HG03135 (cell line): ENCODE data around the gene PCID2.
"Not testable (repeated sequence)": the region's sequence is repeated elsewhere in the genome, so short reads cannot be mapped to it uniquely, and the experiment has no call there.

ENCODE experiments used
- ATAC-seq: cut with Tn5 transposase; IDR thresholded peaks from one replicate; pipeline ENCODE4 v1.9.1; 2021; ENCODE audit warnings: mild to moderate bottlenecking, moderate library complexity; ENCODE audit not compliant: unreplicated experiment

Gene PCID2

DNA sequence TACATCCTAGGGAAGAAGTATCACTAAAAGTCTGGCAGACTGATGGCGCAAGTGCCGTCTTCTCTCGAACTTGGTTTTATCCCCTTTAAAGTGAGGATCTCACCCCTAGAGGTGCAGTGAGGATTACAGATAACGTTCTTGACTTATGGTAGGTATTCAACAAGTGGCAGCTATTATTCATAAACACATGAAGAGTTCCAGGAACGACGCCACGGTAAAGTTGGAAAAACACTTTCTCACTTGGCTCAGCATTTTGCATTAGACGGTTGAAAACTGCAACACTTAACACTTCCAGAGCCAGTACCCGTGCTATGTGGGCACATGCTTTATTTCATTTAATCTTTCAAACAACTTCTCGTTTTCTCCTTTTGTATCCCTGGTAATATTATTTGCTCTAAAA is 41.3 kb downstream of the PCID2 start:
- no peak for ATAC-seq

DNA sequence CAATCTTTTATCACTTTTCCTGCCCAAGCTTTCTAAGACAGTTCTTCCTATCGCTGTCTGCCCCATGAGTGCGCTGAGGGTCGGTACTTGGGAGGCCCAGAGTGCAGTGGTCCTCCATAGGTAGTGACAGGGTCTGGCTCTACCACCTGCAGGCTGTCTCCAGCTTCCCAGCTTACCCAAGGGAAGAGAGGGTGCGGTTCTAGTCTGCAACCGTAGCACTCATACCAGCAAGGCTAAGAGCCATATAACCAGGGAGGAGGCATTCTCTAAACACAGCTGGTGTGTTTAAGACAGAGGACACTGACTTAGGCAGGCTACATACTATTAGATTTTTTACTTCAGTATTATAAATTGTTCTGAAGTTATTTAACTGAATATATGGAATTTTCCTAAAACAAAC is 41.8 kb downstream of the PCID2 start:
- ATAC-seq: no peak

DNA sequence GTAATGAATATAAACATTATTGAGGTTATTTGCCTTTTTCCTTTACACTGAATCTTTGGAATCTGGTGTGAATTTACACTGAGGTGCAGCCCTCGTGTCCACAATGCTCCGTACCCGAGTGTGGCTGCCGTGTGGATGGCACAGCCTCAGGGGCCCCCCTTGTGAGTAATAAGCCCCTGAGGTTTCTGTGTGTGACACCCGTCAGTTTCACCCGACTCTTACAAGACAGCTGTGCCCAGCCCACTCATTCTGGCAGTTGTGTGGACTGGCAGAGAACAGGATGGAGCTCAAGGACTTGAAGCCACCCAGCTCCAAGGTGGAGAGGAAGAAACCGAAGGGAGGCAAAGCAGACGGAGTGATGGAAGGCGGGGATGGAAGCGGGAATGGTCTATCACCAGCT is 42.2 kb downstream of the PCID2 start:
- no peak for ATAC-seq

DNA sequence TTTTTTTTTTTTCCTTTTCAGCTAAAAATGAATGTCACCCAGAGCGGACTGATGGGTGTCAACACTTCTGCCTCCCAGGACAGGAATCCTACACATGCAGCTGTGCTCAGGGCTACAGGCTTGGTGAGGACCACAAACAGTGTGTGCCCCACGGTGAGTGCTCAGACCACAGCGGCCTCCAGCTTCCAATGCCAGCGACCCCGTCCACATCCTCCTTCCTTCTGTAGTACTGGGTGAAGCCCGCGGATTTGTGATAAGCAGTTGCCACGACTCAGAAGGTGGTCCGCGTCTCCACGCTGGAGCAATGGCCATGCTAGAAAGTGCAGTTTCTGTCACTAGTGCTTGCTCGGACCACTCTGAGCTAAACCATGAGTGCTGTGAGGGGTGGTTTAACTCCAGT is 44.0 kb downstream of the PCID2 start:
- ATAC-seq: no peak

DNA sequence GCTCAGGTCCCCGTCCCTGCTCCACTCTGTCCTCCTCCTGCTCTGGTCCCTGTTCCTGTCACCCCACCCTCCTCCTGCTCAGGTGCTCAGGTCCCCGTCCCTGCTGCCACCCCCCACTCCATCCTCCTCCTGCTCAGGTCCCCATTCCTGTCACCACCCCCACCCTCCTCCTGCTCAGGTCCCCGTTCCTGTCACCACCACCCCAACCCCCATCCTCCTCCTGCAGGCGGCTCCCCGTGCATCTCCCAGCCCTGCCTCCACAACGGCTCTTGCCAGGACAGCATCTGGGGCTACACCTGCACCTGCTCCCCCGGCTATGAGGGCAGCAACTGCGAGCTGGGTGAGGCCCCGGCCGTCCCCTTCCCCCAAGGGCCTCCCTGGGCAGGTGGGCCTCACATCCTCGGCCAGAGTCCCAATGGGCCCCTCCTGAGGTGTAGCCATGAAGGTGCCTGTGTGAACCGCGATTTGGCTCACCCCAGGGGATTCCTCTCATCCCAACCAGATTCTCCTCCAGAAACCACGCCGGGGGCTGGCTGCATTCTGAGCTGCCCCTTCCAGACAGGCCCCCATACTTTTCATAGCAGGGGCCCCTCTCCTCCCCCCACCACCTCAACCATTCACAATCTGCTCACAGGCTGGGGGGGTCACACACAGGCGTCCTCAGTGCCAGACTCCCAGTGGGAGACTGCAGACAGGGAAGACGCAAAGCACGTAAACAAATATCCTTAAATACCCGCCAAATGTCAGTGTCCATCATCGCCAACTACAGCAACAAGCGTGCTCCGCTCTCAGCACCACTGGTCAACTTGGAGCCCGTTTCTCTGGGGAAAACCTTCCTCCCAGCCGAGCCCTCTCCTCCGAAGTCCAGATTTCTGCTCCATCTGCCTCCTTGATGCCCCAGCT is 45.4 kb downstream of the PCID2 start:
- no peak for ATAC-seq

DNA sequence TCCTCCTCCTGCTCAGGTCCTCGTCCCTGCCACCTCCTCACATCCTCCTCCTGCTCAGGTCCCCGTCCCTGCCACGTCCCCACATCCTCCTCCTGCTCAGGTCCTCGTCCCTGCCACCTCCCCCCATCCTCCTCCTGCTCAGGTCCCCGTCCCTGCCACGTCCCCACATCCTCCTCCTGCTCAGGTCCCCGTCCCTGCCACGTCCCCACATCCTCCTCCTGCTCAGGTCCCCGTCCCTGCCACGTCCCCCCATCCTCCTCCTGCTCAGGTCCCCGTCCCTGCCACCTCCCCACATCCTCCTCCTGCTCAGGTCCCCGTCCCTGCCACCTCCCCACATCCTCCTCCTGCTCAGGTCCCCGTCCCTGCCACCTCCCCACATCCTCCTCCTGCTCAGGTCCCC is 46.5 kb downstream of the PCID2 start:
- not testable (repeated sequence) for ATAC-seq

DNA sequence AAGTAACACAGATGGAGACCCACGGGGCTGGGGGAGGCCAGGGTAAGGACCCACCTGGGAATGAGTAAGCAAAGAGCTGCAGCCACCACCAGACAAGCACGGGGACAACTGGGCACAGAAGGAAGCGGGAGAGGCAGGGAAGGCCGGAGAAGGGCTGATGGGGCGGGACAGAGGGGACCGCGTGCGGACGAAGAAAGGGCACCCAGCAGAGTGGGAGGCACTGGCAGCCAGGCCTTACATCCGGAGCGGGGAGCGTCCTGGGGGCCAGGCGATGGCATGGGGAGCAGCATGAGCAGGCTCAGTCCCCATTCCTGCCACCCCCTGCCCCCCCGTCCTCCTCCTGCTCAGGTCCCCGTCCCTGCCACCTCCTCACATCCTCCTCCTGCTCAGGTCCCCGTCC is 47.0 kb downstream of the PCID2 start:
- ATAC-seq: no peak

DNA sequence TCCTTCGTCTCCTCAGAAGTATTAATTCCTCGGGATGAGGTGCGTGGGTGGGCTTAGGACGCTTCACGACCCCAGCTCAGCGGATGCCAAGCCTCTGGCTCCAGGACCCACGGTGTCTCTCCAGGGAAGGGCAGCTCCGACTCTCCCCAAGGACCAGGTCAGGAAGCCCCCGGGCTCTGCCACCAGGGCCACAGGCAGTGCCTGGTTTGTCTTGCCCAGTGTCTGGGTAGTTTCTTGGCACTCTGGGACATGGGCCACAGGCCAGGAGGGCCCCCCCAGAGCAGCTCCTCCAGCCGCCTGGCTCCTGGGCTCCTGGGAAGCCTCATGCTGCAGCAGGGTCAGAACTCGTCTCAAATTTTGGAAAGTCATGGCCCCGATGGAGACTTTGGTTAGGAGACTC is 47.5 kb downstream of the PCID2 start:
- no peak for ATAC-seq

DNA sequence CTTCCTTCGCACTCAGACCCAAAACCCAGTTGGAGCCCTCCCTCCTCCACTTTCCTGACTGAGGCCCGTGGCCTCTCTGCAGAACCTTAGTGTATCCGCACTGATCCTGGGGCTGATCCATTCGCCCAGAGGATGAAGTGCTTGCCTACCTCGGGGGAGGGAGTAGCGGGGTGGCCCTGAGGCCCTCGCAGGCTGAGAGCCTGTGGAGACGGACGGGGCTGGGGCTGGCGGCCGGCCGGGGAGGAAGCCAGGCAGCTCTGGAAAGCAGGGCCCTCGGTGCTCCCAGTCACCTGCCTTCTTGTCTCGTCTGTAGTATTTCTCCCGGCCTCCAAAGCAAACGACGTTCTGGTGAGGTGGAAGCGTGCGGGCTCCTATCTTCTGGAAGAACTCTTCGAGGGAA is 48.8 kb downstream of the PCID2 start:
- no peak for ATAC-seq

DNA sequence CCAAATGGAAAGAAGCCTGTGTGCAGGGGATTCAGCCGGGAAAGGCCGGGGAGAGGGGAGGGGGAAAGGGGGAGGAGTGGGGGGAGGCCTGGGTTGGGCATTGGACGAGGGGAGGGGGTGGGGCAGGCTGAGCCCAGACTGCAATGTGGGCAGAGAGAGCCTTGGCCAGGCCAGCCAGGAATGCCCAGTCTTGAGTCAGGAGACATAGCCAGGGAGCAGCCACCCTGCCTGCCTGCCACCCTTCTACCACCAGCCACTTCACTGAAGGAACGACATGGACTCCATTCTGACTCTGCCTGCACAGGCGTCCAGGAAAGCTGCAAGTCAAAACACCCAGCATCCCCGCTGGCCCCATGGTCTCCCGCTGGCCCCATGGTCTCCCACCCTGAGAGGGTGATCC is 49.5 kb downstream of the PCID2 start:
- ATAC-seq: no peak

DNA sequence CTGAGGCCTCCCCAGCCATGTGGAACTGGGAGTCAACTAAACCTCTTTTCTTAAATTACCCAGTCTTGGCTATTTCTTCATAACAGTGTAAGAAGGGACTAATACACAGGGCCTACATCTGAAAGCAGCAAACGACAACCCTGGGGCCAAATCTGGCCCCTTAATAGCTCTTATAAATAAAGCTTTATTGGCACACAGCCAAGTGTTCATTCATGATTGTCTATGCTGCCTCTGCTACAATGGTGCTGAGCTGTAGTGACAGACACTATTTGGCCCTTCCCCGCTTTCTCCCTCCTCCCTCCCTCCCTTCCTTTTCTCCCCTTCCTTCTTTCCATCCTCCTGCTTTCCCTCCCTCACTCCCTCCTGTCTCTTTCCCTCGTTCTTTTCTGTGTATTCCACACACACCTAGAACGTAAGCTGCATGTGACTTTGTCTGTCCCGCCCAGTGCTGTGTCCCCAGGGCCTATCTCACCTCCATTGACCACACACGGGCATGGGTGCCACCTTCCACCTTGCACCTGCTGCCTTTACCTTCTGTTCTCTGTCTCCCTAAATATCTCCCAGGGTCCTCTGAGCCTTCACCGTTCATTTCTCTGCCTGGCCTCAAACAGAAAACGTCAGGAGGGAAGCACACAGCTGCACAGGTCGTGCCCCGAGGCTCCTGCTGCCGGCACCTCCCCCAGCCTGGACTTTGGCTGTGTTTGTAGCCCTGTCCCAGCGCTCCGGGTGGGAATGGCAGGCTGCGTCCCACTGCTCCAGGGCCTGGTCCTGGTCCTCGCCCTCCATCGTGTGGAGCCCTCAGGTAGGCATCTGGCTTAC is 50.3 kb downstream of the PCID2 start, which contains the start of gene PROZ:
Gene PROZ (plus strand): TSS at position 720 of the 819 bp plus-strand sequence. CDS start 13 bp downstream, at position 733.
- ATAC-seq: no peak

DNA sequence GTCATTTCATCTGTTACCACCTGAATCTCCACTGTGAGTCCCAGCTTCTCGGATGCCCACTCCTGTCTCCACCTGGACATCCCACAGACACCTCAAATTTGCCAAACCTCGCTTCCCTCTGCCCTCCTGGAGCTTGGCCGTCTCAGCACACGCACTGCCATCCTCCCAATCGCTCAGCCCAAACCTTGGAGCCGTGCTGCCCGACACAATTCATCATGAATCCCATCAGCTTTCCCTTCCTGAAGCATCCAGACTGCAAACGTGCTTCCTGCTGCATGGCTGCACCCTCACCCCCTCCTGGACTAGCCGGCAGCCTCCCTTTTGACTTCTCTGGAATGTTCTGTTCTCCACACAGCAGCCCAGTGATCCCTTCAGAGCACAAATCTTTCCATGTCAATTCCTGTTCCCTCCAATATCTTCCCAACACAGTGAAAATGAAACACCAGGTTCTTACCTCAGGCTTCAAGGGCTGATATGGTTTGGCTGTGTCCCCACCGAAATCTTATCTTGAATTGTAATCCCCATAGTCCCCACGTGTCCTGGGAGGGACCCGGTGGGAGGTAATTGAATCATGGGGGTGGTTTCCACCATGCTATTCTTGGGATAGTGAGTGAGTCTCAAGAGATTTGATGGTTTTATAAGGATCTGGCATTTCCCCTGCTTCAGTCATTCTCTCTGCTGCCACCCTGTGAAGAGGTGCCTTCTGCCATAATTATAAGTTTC is 51.1 kb downstream of the PCID2 start:
- no peak for ATAC-seq

DNA sequence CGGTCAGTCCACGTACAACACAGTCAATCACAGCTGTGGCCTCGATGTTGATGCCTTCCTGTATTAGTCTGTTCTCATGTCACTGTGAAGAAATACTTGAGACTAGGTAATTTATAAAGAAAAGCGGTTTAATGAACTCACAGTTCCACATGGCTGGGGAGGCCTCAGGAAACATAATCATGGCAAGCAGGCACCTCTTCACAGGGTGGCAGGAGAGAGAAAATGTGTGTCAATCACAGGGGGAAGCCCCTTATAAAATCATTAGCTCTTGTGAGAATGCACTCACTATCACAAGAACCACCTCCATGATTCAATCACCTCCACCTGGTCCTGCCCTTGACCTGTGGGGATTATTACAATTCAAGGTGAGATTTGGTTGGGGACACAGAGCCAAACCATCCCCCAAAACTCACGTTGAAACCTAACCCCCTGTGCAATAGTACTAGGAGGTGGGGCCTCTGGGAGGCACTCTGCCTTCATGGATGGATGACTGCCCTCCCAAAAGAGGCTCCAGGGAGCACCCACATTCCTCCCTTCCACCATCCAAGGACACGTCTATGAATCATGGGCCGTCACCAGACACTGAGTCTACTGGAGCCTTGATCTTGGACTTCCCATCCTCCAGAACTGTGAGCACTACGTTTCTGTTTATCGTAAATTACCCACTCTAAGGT is 52.4 kb downstream of the PCID2 start:
- no peak for ATAC-seq

DNA sequence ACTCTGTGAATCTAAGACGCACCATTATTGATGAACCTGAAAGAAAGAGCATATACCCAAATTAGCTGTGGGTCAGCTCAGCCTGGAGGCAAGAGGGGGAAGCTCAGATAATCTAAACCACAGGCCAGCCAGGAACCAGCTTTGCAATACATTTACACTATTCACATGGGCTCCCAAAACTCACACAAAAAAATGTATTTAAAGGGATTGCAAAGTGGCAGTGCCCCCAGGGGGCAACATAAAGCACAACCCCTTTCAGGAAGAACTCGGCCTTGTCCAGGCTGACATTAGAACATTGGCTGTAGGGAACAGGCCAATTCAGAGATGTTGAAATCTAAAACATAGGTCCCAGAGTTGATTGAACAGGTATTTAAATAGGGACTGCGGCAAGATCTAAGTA is 53.3 kb downstream of the PCID2 start:
- no peak for ATAC-seq

DNA sequence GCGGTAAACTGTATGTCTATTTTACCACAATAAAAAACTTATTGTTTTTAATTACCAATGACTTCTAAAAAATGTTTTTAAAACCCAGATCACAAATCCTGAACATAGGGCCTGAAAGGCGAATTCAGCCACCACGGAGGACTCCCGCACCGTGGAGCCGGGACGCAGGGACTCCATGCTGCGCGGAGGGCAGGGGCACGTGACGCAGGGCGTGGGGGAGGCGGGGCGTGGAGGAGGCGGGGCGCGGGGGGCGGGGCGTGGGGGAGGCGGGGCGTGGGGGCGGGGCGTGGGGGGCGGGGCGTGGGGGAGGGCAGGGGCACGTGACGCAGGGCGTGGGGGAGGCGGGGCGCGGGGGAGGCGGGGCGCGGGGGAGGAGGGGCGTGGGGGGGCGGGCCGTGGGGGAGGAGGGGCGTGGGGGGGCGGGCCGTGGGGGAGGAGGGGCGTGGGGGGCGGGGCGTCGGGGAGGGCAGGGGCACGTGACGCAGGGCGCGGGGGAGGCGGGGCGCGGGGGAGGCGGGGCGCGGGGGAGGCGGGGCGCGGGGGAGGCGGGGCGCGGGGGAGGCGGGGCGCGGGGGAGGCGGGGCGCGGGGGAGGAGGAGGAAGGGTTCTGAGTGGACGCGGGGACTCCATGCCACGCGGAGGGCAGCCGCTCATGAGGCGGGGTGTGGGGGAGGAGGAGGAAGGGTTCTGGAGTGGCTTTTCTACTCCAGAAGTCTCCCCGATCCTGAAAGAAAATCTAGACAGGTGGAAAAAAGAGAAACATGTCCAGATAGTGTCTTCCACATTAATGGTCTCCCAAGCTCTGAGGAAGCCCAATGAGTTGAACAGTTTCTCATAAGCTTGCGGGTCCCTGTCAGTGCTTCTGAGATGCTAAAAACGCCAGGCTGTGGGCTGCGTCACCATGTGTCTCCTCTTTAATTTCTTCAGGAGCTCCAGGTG is 54.4 kb downstream of the PCID2 start:
- peak; percentile 40 for ATAC-seq

DNA sequence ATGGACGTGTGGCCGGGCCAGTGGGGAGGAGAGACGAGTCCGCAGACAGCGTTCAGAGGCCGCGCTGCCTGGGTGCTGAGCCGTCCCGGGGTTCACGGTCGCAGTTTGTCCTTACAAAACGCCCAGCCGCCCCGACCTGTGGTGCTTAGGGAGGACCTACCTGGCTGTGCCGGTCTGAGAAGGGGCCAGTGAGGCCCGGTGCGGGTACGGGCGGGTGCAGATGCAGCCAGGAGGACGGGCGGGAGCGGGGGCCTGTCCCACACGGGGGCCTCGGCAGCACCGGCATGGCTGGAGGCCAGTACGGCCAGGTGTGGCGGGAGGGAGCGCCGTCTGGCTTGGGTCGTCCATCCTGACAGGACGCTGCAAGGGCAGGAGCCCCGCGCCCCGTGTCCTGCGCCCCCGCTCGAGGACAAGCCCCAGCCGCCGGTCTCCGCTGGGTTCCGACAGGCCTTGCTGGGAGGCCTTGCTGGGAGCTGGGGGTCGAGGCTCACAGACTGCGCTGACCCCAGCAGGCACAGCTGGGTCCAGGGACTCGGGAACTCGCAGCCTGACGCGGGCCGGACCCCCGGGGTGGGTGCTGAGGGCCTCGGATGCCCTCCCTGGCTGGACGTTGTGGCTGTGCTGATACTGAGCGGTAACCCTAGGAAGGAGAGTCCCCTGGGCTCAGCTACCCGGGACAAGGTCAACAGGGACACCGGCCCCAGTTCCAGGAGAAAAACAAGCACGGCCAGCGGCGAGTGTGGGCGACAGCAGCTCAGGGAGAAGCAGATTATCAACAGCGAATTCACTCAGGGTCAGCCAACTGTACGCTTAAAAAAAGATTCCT is 55.3 kb downstream of the PCID2 start:
- peak; percentile 33 for ATAC-seq

DNA sequence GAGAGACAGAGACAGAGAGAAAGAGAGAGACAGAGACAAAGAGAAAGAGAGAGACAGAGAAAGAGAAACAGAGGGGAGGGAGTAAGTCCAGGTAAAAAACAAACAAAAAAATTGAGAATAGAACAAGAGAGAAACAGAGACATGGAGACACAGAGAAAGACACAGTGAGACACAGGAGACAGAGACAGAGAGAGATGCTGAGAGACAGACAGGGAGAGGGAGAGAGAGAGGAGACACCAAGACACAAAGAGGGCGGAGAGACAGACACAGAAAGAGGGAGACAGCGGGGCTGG is 55.8 kb downstream of the PCID2 start:
- ATAC-seq: no peak

DNA sequence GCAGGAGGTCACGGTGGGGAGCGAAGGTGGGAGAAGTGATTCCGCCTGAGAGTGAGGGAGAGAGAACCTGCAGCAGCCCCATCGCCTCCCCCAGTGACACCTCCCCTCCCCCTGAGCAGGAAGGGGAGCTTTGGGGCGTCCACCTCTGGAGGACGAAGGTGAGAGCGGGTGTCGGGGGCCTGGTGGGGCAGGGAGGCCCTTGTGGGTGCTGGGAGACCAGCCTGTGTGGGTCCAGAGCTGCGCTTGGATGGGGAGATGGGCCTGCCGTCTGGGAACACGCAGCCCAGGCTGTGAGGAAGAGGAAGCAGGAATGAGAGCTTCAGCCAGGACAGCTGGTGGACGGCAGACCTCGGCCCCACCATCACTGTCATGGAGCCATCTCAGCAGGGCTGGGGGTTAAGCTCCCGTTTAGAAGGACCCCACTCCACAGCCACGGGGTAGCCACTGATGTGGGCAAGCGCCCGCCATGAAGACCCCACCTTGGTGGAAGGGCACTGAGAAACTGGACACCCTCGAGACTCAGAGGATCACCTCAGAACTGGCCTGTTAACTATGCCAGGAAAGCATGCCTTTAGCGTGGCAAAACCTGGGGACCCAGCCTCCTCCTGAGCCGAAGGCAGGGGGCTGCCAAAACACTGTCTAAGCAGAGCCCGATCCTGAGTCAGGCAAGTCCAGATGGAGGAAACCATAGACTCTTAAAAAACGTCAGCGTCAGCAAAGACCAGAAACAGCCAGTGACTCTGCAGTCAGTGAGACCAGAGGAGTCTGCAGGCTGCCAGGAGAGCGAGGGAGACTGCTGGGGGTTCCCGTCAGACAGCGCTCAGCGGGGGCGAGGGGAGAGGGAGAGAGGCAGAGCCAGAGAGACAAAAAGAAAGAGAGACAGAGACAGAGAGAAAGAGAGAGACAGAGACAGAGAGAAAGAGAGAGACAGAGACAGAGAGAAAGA is 56.5 kb downstream of the PCID2 start:
- ATAC-seq: no peak
